ENCODE measurements around the gene MAP3K10. TPM values are rescaled to one million over a fixed set of nuclear protein-coding genes. Genes with fewer than 3 reads are reported as not detected.

Gene MAP3K10
- total RNA-seq, 2 experiments from 2014 or later: 8.4 to 9.3 TPM

- CTCF ChIA-PET: interaction anchor here (0.6 to 1.0 kb wide), 2 partner anchors 11 to 486 kb away, joined by 3 to 5 read pairs; no protein-coding TSS in a partner anchor
- Mint-ChIP-seq H3K4me3 (no peak overlapping the region), H3K4me1 (ENCODE audit: low read depth) (peaks cover 21% of the 10 kb centered on the region), H3K9me3 (no peaks in the 10 kb centered on the region), H3K27ac (no peak overlapping the region), H3K36me3 (ENCODE audit: low read depth) (no peaks in the 10 kb centered on the region), H3K27me3 (ENCODE audit: low read depth) (peaks cover 12% of the 10 kb centered on the region)
- DNase-seq: no peak
- intact Hi-C loops (cut with micrococcal nuclease): no loop called here
Observed at GRCh38 chr19:40231544-40232424, 40.6 kb downstream of the MAP3K10 start.

DNA sequence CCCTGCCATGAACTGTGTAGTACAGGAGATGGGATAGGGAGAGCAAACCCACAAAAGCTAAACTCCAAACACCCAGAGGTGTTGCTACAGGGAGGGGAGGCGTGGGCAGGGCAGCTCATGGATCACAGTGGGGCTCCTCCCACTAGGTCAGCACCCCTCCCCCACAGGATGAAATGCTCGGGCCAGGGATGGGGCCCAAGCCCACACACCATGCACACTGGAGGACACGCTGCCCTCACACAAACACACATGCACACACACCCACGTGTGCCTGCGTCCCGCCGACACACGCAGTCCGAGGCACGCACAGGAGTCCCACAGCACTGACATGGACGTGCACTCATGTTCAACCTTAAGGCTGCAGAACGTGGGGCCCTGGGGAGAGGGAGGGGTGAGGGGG, 41.3 kb downstream of the MAP3K10 start:
- CTCF ChIA-PET: interaction anchor here (1.0 kb wide), 1 partner anchor 12 kb away, joined by 3 read pairs; no protein-coding TSS in a partner anchor
- Mint-ChIP-seq H3K4me3 (no peak overlapping the region), H3K36me3 (ENCODE audit: low read depth) (peaks cover 2% of the 10 kb centered on the region), H3K27ac (no peak overlapping the region), H3K27me3 (ENCODE audit: low read depth) (peaks cover 7% of the 10 kb centered on the region), H3K9me3 (no peaks in the 10 kb centered on the region), H3K4me1 (ENCODE audit: low read depth) (peaks cover 20% of the 10 kb centered on the region)
- intact Hi-C loops (cut with micrococcal nuclease): no loop called here
- DNase-seq: no peak

DNA sequence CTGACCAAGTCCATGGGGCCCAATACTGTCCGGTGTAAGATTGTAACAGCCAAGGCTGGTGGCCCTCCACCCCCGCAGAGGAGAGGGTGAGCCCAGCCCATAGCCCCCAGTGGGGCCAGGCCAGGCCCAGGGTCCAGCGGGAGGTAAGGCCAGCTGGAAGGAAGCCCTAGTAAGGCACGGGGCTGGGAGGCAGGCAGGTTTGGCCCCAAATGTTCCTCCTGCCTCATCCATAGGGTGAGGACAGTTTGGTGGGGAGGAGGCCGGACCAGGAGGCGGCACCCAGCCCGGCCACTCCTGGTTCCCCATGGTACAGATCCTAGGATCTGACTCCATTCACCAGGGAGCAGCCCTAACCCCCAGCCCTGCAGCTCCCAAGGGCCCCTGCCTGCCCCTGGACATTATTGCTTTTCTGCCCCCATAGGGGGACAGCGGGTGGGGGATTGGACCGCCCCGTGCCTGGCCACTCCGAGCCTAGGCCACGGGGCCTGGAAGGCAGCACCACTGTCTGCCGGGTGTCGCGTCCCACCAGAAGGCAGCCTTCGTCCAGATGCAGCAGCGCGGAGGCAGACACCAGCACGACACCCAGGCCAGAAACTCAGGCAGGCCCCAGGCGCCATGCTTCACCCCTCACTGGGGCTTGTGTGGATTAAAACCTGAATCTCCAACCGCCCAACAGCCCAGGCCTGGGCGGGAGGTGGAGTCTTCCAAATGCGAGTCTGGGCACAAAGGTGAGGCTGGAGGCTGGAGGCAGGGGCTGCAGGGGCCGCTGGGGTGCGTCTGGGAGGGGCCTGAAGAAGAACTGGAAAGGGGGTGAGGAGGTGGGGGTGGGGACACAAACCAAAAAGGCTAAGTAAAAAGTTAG, 42.0 kb downstream of the MAP3K10 start:
- peaks cover 1% of the 10 kb centered on the region for H3K27me3 Mint-ChIP-seq (ENCODE audit: low read depth)

GRCh38 chr19:40233811-40234389, 42.7 kb downstream of the MAP3K10 start:
- Mint-ChIP-seq H3K4me1 (ENCODE audit: low read depth) (peaks cover 15% of the 10 kb centered on the region), H3K36me3 (ENCODE audit: low read depth) (peaks cover 5% of the 10 kb centered on the region), H3K27me3 (ENCODE audit: low read depth) (no peaks in the 10 kb centered on the region), H3K27ac (no peak overlapping the region), H3K4me3 (no peak overlapping the region), H3K9me3 (no peaks in the 10 kb centered on the region)
- intact Hi-C loops (cut with micrococcal nuclease): no loop called here
- CTCF ChIA-PET: no interaction called here
- no peak for DNase-seq

More for the DNA sequence above, 42.0 kb downstream of the MAP3K10 start:
- Mint-ChIP-seq H3K9me3 (no peaks in the 10 kb centered on the region), H3K36me3 (ENCODE audit: low read depth) (peaks cover 4% of the 10 kb centered on the region), H3K27ac (no peak overlapping the region), H3K4me1 (ENCODE audit: low read depth) (peaks cover 18% of the 10 kb centered on the region), H3K4me3 (no peak overlapping the region)
- CTCF ChIA-PET: no interaction called here
- DNase-seq: no peak
- intact Hi-C loops (cut with micrococcal nuclease): no loop called here

- no peak for DNase-seq
- intact Hi-C loops (cut with micrococcal nuclease): no loop called here
- peaks cover 7% of the 10 kb centered on the region for H3K4me1 Mint-ChIP-seq (ENCODE audit: low read depth)
- H3K36me3 Mint-ChIP-seq (ENCODE audit: low read depth): peaks cover 5% of the 10 kb centered on the region
- CTCF ChIA-PET: interaction anchor here (1.0 kb wide), 1 partner anchor 94 kb away, joined by 3 read pairs; no protein-coding TSS in a partner anchor
- H3K9me3 Mint-ChIP-seq: no peaks in the 10 kb centered on the region
- no peak overlapping the region for H3K4me3 Mint-ChIP-seq
- no peaks in the 10 kb centered on the region for H3K27me3 Mint-ChIP-seq (ENCODE audit: low read depth)
- no peak overlapping the region for H3K27ac Mint-ChIP-seq
Observed at GRCh38 chr19:40234429-40235237, 43.4 kb downstream of the MAP3K10 start.

- H3K27ac Mint-ChIP-seq: no peak overlapping the region
- H3K4me3 Mint-ChIP-seq: no peak overlapping the region
- CTCF ChIA-PET: interaction anchor here (1.0 kb wide), 1 partner anchor 95 kb away, joined by 3 read pairs; no protein-coding TSS in a partner anchor
- no peak for DNase-seq
- no peaks in the 10 kb centered on the region for H3K4me1 Mint-ChIP-seq (ENCODE audit: low read depth)
- intact Hi-C loops (cut with micrococcal nuclease): no loop called here
- no peaks in the 10 kb centered on the region for H3K27me3 Mint-ChIP-seq (ENCODE audit: low read depth)
- no peaks in the 10 kb centered on the region for H3K9me3 Mint-ChIP-seq
- peaks cover 6% of the 10 kb centered on the region for H3K36me3 Mint-ChIP-seq (ENCODE audit: low read depth)
Observed at GRCh38 chr19:40235238-40236025, 44.2 kb downstream of the MAP3K10 start.

DNA sequence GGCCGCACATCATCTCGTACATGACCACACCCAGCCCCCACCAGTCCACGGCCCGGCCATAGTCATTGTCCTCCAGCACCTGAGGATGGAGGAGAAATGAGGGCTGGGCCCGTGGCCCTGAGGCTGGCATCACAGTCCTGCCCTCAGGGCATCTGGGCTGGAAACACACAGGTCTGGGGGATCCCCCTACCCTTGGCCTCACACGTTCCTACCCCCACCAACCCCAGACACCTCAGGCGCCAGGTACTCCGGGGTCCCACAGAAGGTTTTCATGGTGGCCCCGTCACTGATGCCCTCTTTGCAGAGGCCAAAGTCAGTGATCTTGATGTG, 44.8 kb downstream of the MAP3K10 start:
- CTCF ChIA-PET: interaction anchor here (0.7 kb wide), 1 partner anchor 69 kb away, joined by 3 read pairs; no protein-coding TSS in a partner anchor

DNA sequence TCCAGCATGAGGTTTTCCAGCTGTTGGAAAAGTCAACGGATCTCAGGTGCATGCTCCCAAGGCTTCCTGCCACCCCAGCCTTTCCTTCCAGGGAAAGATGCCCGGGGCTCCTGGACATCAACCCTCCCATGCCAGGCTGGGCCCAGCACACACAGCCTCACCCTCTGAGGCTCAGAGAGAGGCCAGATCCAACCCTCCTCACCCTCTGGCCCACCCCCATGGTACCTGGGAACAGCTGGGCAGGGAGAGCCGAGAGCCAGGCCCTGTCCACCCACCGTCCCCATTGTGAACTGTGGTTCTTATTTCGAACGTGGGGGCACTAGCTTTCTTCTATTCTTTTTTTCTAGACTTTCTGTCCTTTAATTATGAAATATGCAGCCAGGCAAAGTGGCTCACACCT, 45.1 kb downstream of the MAP3K10 start:
- H3K4me1 Mint-ChIP-seq (ENCODE audit: low read depth): no peaks in the 10 kb centered on the region
- H3K36me3 Mint-ChIP-seq (ENCODE audit: low read depth): peaks cover 8% of the 10 kb centered on the region
- intact Hi-C loops (cut with micrococcal nuclease): no loop called here
- CTCF ChIA-PET: interaction anchor here (0.7 kb wide), 1 partner anchor 69 kb away, joined by 3 read pairs; no protein-coding TSS in a partner anchor
- no peaks in the 10 kb centered on the region for H3K9me3 Mint-ChIP-seq
- DNase-seq: no peak
- H3K4me3 Mint-ChIP-seq: no peak overlapping the region
- no peaks in the 10 kb centered on the region for H3K27me3 Mint-ChIP-seq (ENCODE audit: low read depth)
- no peak overlapping the region for H3K27ac Mint-ChIP-seq

More for the DNA sequence above, 44.8 kb downstream of the MAP3K10 start:
- no peak for DNase-seq
- H3K36me3 Mint-ChIP-seq (ENCODE audit: low read depth): peaks cover 6% of the 10 kb centered on the region
- no peak overlapping the region for H3K4me3 Mint-ChIP-seq
- intact Hi-C loops (cut with micrococcal nuclease): no loop called here
- no peaks in the 10 kb centered on the region for H3K9me3 Mint-ChIP-seq
- H3K27me3 Mint-ChIP-seq (ENCODE audit: low read depth): no peaks in the 10 kb centered on the region
- no peaks in the 10 kb centered on the region for H3K4me1 Mint-ChIP-seq (ENCODE audit: low read depth)
- H3K27ac Mint-ChIP-seq: no peak overlapping the region

DNA sequence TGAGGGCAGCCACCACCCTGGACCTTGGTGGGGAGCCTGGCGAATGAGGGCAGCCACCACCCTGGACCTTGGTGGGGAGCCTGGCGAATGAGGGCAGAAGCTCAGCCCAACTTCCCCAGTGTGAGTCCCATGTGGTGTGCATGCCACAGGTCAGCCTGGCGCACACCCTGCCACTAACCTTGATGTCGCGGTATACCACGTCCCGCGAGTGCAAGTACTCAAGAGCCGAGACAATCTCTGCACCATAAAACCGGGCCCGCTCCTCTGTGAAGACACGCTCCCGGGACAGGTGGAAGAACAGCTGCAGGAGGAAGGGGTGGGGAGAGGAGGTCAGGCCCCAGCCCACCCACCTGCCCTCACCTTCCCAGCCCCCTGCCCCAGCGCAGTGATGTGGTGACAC, 46.6 kb downstream of the MAP3K10 start:
- Mint-ChIP-seq H3K9me3 (no peaks in the 10 kb centered on the region), H3K27ac (no peak overlapping the region), H3K4me3 (no peak overlapping the region), H3K36me3 (ENCODE audit: low read depth) (peaks cover 8% of the 10 kb centered on the region), H3K27me3 (ENCODE audit: low read depth) (no peaks in the 10 kb centered on the region), H3K4me1 (ENCODE audit: low read depth) (no peaks in the 10 kb centered on the region)
- intact Hi-C loops (cut with micrococcal nuclease): no loop called here
- no peak for DNase-seq
- CTCF ChIA-PET: no interaction called here

DNA sequence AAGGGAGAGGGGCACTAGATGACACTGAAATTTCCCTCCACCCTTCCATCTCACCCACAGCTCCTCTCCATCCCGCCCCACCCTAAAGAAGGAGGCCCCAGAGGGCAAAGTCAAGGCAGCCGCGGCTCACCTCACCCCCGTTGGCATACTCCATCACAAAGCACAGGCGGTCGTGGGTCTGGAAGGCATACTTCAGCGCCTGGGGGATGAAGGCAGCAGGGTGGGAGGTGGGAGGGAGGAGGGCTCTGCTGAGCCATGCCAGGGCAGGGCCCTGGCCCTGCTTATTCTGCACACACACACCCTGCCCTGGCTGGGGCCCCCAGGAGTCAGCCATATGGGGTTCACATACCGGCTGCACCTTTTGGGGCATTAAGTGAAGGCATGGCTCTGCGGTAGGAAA, 47.5 kb downstream of the MAP3K10 start:
- no peak for DNase-seq
- Mint-ChIP-seq H3K4me3 (no peak overlapping the region), H3K27ac (no peak overlapping the region), H3K27me3 (ENCODE audit: low read depth) (no peaks in the 10 kb centered on the region), H3K36me3 (ENCODE audit: low read depth) (peaks cover 8% of the 10 kb centered on the region), H3K4me1 (ENCODE audit: low read depth) (no peaks in the 10 kb centered on the region), H3K9me3 (no peaks in the 10 kb centered on the region)
- intact Hi-C loops (cut with micrococcal nuclease): no loop called here
- CTCF ChIA-PET: no interaction called here

All from activated naive CD4-positive, alpha-beta T cell treated with anti-CD3 and anti-CD28 coated beads for 36 hours (primary cell).